Medulla oblongata (tissue), 1 donor: ENCODE results near the gene CRYBA2.

Source experiments
- DNase-seq: peaks from one replicate; pipeline ENCODE4 v3.0.0-alpha.2; 2015; ENCODE audit errors: extremely low spot score

CRYBA2 gene

GRCh38 chr2:218956039-218956438 lies 37.2 kb downstream of the CRYBA2 start:
- no peak for DNase-seq

GRCh38 chr2:218954541-218955300 lies 38.5 kb downstream of the CRYBA2 start:
- no peak for DNase-seq

DNA sequence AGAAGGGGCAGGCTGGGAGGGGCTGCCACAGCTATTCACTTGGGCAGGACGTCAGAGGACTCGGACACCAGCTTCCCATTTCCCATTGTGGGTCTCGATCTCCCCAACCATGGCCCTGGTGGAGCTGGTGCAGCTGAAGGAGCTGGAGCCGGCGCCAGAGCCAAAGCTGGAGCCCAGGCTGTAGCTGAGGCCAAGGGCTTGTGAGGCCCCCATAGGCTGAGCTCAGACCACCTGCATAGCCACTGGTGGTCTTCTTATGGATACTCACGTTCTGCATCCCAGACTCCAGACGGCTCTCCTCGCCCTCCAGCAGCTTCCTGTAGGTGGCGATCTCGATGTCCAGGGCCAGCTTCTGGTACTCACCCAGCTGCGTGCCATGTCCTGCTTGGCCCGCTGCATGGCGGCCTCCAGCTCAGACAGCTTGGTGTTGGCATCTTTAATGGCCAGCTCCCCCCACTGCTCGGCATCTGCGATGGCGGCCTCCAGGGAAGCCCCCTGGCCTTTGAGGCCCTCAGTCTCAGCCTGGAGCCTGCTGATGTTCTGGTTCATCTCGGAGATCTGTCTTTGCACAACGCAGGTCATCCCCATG lies 39.8 kb downstream of the CRYBA2 start:
- DNase-seq = no peak

- no peak for DNase-seq
Observed at GRCh38 chr2:218952160-218952559, 41.1 kb downstream of the CRYBA2 start.

DNA sequence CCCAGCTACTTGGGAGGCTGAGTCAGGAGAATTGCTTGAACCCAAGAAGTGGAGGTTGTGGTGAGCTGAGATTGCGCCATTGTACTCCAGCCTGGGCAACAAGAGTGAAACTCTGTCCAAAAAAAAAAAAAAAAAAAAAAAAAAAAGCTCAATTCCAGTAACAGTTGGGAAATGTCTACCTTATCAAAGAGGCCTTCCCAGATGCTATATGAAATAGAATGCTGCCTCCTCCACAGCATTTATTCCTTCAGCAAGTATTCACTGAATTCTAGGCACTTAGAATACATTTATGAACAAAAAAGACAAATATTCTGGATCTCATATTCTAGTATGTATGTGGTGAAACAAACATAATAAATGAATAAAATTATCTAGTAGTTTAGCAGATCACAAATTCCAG lies 46.6 kb downstream of the CRYBA2 start:
- no peak for DNase-seq

- DNase-seq = no peak
Observed at GRCh38 chr2:218944759-218945404, 48.3 kb downstream of the CRYBA2 start.
